Peyer's patch (tissue), 4 donors: Measurements from ENCODE around the gene MAML3. TPM values are rescaled to one million over a fixed set of nuclear protein-coding genes. Genes with fewer than 3 reads are reported as not detected.
"Not testable (repeated sequence)": the region's sequence is repeated elsewhere in the genome, so short reads cannot be mapped to it uniquely, and the experiment has no call there.

Experiments
- DNase-seq, 3 donors: peaks; one replicate each; pipeline ENCODE4 v3.0.0-alpha.2; 2017 to 2019
- H3K27ac ChIP-seq, 4 donors: fragments of 200-600 bp; sonication (generic); one replicate each; pipeline ENCODE4 v1.5.1; 2016 to 2019
- H3K27me3 ChIP-seq, 2 donors: fragments of 200-600 bp; sonication (generic); one replicate each; pipeline ENCODE4 v1.5.1; 2019
- H3K36me3 ChIP-seq, 3 donors: fragments of 200-600 bp; sonication (generic); one replicate each; pipeline ENCODE4 v1.5.1; 2016 to 2019
- H3K4me1 ChIP-seq, 4 donors: fragments of 200-600 bp; sonication (generic); one replicate each; pipeline ENCODE4 v1.5.1; 2016 to 2019
- H3K4me3 ChIP-seq, 4 donors: fragments of 200-600 bp; sonication (generic); 1 replicate in 3 of 4; 2 replicates in 1 of 4; pipeline ENCODE4 v1.5.1; 2016 to 2019; ENCODE audit warnings: mild to moderate bottlenecking in 1 of 4
- H3K9me3 ChIP-seq, 4 donors: fragments of 200-600 bp; sonication (generic); one replicate each; pipeline ENCODE4 v1.5.1; 2016 to 2019; ENCODE audit warnings: mild to moderate bottlenecking in 1 of 4
- CTCF ChIP-seq, 6 experiments: fragments of 450-650 bp in 4 of 6; fragments of 200-600 bp in 2 of 6; sonication (generic) in 1 of 6; IDR thresholded peaks; one replicate each; pipeline ENCODE4 v1.5.1; 2017 to 2019; ENCODE audit warnings: antibody characterized with exemption in 6 of 6, mild to moderate bottlenecking in 3 of 6, moderate library complexity in 1 of 6
- POLR2A ChIP-seq, 2 donors: fragments of 450-650 bp; IDR thresholded peaks; one replicate each; pipeline ENCODE4 v1.5.1; 2017; ENCODE audit warnings: antibody characterized with exemption in 2 of 2, mild to moderate bottlenecking in 2 of 2, moderate library complexity in 2 of 2
- total RNA-seq, 4 donors: library from RNA; depleted of rRNA; stranded (reverse); fragments of >200 nt; gene quantifications; one replicate each; pipeline ENCODE4 v1.1.0, GENCODE V29; 2016

Gene MAML3
- total RNA-seq, 4 donors from 2014 or later, result 6.5 to 44.6 (median 22.1) TPM

DNA sequence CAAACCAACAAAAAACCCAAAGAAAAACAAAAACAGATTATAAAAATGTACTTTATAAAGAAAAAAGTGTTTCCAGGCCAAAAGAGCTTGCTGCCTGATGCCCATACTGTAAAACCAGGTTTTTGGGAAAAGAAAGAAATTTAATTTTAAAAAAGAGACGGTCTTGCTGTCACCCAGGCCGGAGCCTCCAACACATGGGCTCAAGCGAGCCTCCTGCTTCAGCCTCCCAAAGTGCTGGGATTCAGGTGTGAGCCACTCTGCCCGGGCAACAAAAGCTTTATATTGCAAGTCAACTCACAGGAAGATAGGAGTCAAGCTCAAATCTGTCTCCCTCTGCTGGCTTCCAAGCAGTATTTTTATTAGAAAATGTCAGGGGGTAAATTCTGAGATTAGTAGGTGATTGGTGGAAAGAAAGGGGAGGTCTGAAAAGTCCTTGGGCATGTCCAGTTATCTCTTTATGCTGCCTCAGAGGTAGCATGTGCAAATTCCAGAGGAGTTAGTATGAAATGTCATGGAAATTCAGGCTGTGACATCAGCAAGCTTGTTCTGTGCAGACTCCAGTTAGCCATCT, 449.0 kb downstream of the MAML3 start:
- peaks cover 0 to 41% (median 0%) of the 10 kb centered on the region in 3 donors for H3K36me3 ChIP-seq
- H3K4me1 ChIP-seq, result no peaks in the 10 kb centered on the region
- H3K9me3 ChIP-seq, result no peaks in the 10 kb centered on the region
- no peak for DNase-seq
- H3K27me3 ChIP-seq, result no peaks in the 10 kb centered on the region
- TF ChIP-seq CTCF (IDR thresholded peaks at IDR 0.05) (peak in 3 of 6 experiments; percentile 27 to 44 (median 34)), POLR2A (IDR thresholded peaks at IDR 0.05) (no peak)
- no peak overlapping the region for H3K4me3 ChIP-seq
- no peak overlapping the region for H3K27ac ChIP-seq

- peaks cover 0 to 47% (median 0%) of the 10 kb centered on the region in 3 donors for H3K36me3 ChIP-seq
- DNase-seq, result no peak
- no peaks in the 10 kb centered on the region for H3K9me3 ChIP-seq
- no peak overlapping the region for H3K4me3 ChIP-seq
- H3K27me3 ChIP-seq, result no peaks in the 10 kb centered on the region
- H3K27ac ChIP-seq, result no peak overlapping the region
- no peaks in the 10 kb centered on the region for H3K4me1 ChIP-seq
- TF ChIP-seq POLR2A (IDR thresholded peaks at IDR 0.05) (no peak), CTCF (IDR thresholded peaks at IDR 0.05) (no peak)
Measured at GRCh38 chr4:139700568-139700967, 453.4 kb downstream of the MAML3 start.

DNA sequence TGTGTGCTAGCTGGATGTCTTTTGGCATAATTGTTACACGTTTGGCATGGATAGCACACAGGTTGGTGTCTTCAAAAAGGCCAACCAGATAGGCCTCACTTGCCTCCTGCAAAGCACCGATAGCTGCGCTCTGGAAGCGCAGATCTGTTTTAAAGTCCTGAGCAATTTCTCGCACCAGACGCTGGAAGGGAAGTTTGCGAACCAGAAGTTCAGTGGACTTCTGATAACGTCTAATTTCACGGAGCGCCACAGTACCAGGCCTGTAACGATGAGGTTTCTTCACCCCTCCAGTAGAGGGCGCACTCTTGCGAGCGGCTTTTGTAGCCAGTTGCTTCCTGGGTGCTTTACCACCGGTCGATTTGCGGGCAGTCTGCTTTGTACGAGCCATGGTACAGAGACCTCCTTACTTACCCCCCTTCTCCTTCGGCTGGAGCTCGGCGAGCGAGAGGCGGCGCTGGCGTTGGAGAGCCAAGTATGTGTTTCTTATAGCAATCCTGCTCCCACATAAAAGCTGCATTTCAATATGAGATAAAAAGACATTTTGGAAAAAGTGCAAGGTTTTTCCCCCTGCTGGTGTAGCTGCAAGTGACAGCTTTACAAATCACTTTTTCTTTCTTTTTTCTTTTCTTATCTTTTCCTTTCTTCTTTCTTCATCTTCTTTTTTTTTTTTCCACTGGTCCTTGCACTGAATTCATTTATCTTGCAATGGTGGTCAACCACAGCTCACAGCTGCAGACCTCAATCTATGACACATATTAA, 455.6 kb downstream of the MAML3 start:
- H3K36me3 ChIP-seq, result peaks cover 0 to 30% (median 0%) of the 10 kb centered on the region in 3 donors
- not testable (repeated sequence) for H3K27ac ChIP-seq, H3K4me3 ChIP-seq, H3K9me3 ChIP-seq, H3K4me1 ChIP-seq, H3K27me3 ChIP-seq, DNase-seq

GRCh38 chr4:139696491-139696890, 457.5 kb downstream of the MAML3 start:
- no peak overlapping the region for H3K27ac ChIP-seq
- H3K4me3 ChIP-seq, result no peak overlapping the region
- DNase-seq, result no peak
- H3K9me3 ChIP-seq, result no peaks in the 10 kb centered on the region
- TF ChIP-seq CTCF (IDR thresholded peaks at IDR 0.05) (no peak), POLR2A (IDR thresholded peaks at IDR 0.05) (no peak)
- peaks cover 0 to 16% (median 0%) of the 10 kb centered on the region in 4 donors for H3K4me1 ChIP-seq
- no peaks in the 10 kb centered on the region for H3K27me3 ChIP-seq
- peaks cover 0 to 29% (median 0%) of the 10 kb centered on the region in 3 donors for H3K36me3 ChIP-seq

- Histone ChIP-seq H3K27ac (no peak overlapping the region), H3K27me3 (no peaks in the 10 kb centered on the region), H3K4me1 (peaks cover 0 to 34% (median 0%) of the 10 kb centered on the region in 4 donors), H3K9me3 (no peaks in the 10 kb centered on the region), H3K36me3 (peaks cover 0 to 25% (median 0%) of the 10 kb centered on the region in 3 donors), H3K4me3 (no peak overlapping the region)
- no peak for DNase-seq
- no peak for TF ChIP-seq CTCF (IDR thresholded peaks at IDR 0.05)
- no peak for TF ChIP-seq POLR2A (IDR thresholded peaks at IDR 0.05)
Measured at GRCh38 chr4:139694522-139695107, 459.4 kb downstream of the MAML3 start.
